Common myeloid progenitor, CD34-positive (primary cell): Measurements from ENCODE around the gene CHD6.
A peak's percentile ranks its signal among the peaks of the same experiment; 100 is the strongest.

ENCODE experiments used
- CTCF ChIA-PET: fragments of 350-600 bp; sonication (Branson Sonifier 250); formaldehyde crosslinking; loops from one replicate; lab custom pipeline; 2021; ENCODE audit warnings: antibody characterized with exemption; lab: Charles Lee
- POLR2A ChIA-PET: fragments of 350-600 bp; sonication (Branson Sonifier 250); formaldehyde crosslinking; loops from one replicate; lab custom pipeline; 2021; ENCODE audit warnings: antibody characterized with exemption; lab: Charles Lee
- DNase-seq, 3 donors: peaks; one replicate each; pipeline versions ENCODE4 v3.0.0 to v3.0.0-alpha.2; 2013
- H3K27ac ChIP-seq, 2 experiments: 1 replicate in 1 of 2; 2 replicates in 1 of 2; pipeline ENCODE4 v1.7.0; 2013; ENCODE audit warnings: inconsistent platforms in 2 of 2, low read length in 2 of 2, mild to moderate bottlenecking in 2 of 2, low read depth in 1 of 2, moderate library complexity in 1 of 2; ENCODE audit not compliant: severe bottlenecking in 2 of 2, insufficient read depth in 1 of 2, poor library complexity in 1 of 2
- H3K27me3 ChIP-seq, 5 experiments: replicated peaks in 2 of 5; 1 replicate in 3 of 5; 2 replicates in 2 of 5; pipeline versions ENCODE4 v1.6.1 to v1.7.0; 2013; ENCODE audit warnings: low read length in 4 of 5, mild to moderate bottlenecking in 2 of 5, moderate library complexity in 2 of 5, inconsistent platforms in 1 of 5; ENCODE audit not compliant: insufficient read depth in 5 of 5, control insufficient read depth in 4 of 5
- H3K36me3 ChIP-seq, 4 experiments: 1 replicate in 2 of 4; 2 replicates in 2 of 4; pipeline versions ENCODE4 v1.6.1 to v1.7.0; 2013; ENCODE audit warnings: low read length in 3 of 4, control low read depth in 1 of 4, mild to moderate bottlenecking in 1 of 4; ENCODE audit not compliant: control insufficient read depth in 4 of 4, insufficient read depth in 4 of 4
- H3K4me1 ChIP-seq, 4 experiments: 1 replicate in 3 of 4; 2 replicates in 1 of 4; pipeline versions ENCODE4 v1.6.1 to v1.7.1; 2013; ENCODE audit warnings: low read length in 3 of 4, mild to moderate bottlenecking in 3 of 4, control low read depth in 1 of 4, inconsistent platforms in 1 of 4, moderate library complexity in 1 of 4; ENCODE audit not compliant: control insufficient read depth in 4 of 4, insufficient read depth in 4 of 4; ENCODE audit errors: control extremely low read depth in 1 of 4
- H3K4me3 ChIP-seq, 7 experiments: 1 replicate in 4 of 7; 2 replicates in 3 of 7; pipeline versions ENCODE4 v1.5.1 to v1.7.0; 2013; ENCODE audit warnings: mild to moderate bottlenecking in 7 of 7, low read length in 6 of 7, moderate library complexity in 6 of 7, inconsistent platforms in 2 of 7, low read depth in 2 of 7, control low read depth in 1 of 7; ENCODE audit not compliant: insufficient read depth in 4 of 7, control insufficient read depth in 1 of 7; ENCODE audit errors: extremely low read depth in 1 of 7
- H3K9me3 ChIP-seq, 5 experiments: 1 replicate in 4 of 5; 2 replicates in 1 of 5; pipeline versions ENCODE4 v1.6.1 to v1.7.1; 2013; ENCODE audit warnings: low read length in 4 of 5, mild to moderate bottlenecking in 2 of 5, inconsistent platforms in 1 of 5, low read depth in 1 of 5, moderate library complexity in 1 of 5; ENCODE audit not compliant: control insufficient read depth in 4 of 5, insufficient read depth in 2 of 5; ENCODE audit errors: control extremely low read depth in 1 of 5
- WGBS: methylation state at CpG from one replicate; pipeline ENCODE4 v1.1.5; 2013; ENCODE audit not compliant: insufficient coverage; 5-methylcytosine and 5-hydroxymethylcytosine counted together

The CHD6 gene

GRCh38 chr20:41523857-41524256, 94.3 kb downstream of the CHD6 start:
- H3K4me1 ChIP-seq: peaks cover 0 to 23% (median 10%) of the 10 kb centered on the region in 4 experiments
- H3K27ac ChIP-seq: no peak overlapping the region
- DNase-seq: no peak
- ChIA-PET CTCF (interaction anchor here (1.6 kb wide), 1 partner anchor 92 kb away, joined by 4 read pairs; no protein-coding TSS in a partner anchor), POLR2A (no interaction called here)
- H3K4me3 ChIP-seq: no peak overlapping the region
- 96% methylated on average over 4 of the region's 5 CpGs for WGBS
- peaks cover 0 to 9% (median 4%) of the 10 kb centered on the region in 4 experiments for H3K36me3 ChIP-seq
- H3K27me3 ChIP-seq: no peaks in the 10 kb centered on the region
- no peaks in the 10 kb centered on the region for H3K9me3 ChIP-seq

- Histone ChIP-seq H3K4me3 (no peak overlapping the region), H3K27me3 (no peaks in the 10 kb centered on the region), H3K36me3 (peaks cover 17 to 43% (median 33%) of the 10 kb centered on the region in 4 experiments), H3K27ac (no peak overlapping the region), H3K4me1 (peaks cover 2 to 21% (median 8%) of the 10 kb centered on the region in 4 experiments), H3K9me3 (no peaks in the 10 kb centered on the region)
- ChIA-PET CTCF (no interaction called here), POLR2A (no interaction called here)
- no peak for DNase-seq
- 94% methylated on average over 2 of the region's 2 CpGs for WGBS
Measured at GRCh38 chr20:41513829-41514228, 104.3 kb downstream of the CHD6 start.

GRCh38 chr20:41512624-41513023, 105.6 kb downstream of the CHD6 start:
- H3K36me3 ChIP-seq: peaks cover 17 to 41% (median 35%) of the 10 kb centered on the region in 4 experiments

GRCh38 chr20:41510847-41511450, 107.2 kb downstream of the CHD6 start:
- Histone ChIP-seq H3K9me3 (peaks cover 0 to 2% (median 0%) of the 10 kb centered on the region in 5 experiments), H3K27me3 (no peaks in the 10 kb centered on the region), H3K27ac (peak overlapping the region in 1 of 2 experiments; percentile 9), H3K4me3 (no peak overlapping the region), H3K36me3 (peaks cover 17 to 44% (median 33%) of the 10 kb centered on the region in 4 experiments), H3K4me1 (peaks cover 2 to 30% (median 15%) of the 10 kb centered on the region in 4 experiments)
- WGBS: 85% methylated on average over 3 of the region's 5 CpGs
- CTCF ChIA-PET: no interaction called here
- POLR2A ChIA-PET: no interaction called here
- DNase-seq: no peak

More at GRCh38 chr20:41512624-41513023, 105.6 kb downstream of the CHD6 start:
- ChIA-PET POLR2A (no interaction called here), CTCF (no interaction called here)
- WGBS: 90% methylated on average over 11 of the region's 11 CpGs
- H3K4me3 ChIP-seq: no peak overlapping the region
- H3K27ac ChIP-seq: no peak overlapping the region
- peaks cover 2 to 30% (median 15%) of the 10 kb centered on the region in 4 experiments for H3K4me1 ChIP-seq
- no peak for DNase-seq
- H3K9me3 ChIP-seq: no peaks in the 10 kb centered on the region
- H3K27me3 ChIP-seq: no peaks in the 10 kb centered on the region

GRCh38 chr20:41510224-41510623, 108.0 kb downstream of the CHD6 start:
- Histone ChIP-seq H3K36me3 (peaks cover 17 to 51% (median 33%) of the 10 kb centered on the region in 4 experiments), H3K27ac (peak overlapping the region in 1 of 2 experiments; percentile 9), H3K4me1 (peaks cover 2 to 30% (median 15%) of the 10 kb centered on the region in 4 experiments), H3K9me3 (peaks cover 0 to 7% (median under 1%) of the 10 kb centered on the region in 5 experiments), H3K27me3 (no peaks in the 10 kb centered on the region), H3K4me3 (no peak overlapping the region)
- 62% methylated on average over 5 of the region's 7 CpGs for WGBS
- ChIA-PET POLR2A (no interaction called here), CTCF (interaction anchor here (1.1 to 1.8 kb wide), 2 partner anchors 8 to 11 kb away, joined by 4 to 5 read pairs; no protein-coding TSS in a partner anchor)
- DNase-seq: no peak

- no peak overlapping the region for H3K4me3 ChIP-seq
- peaks cover 2 to 30% (median 15%) of the 10 kb centered on the region in 4 experiments for H3K4me1 ChIP-seq
- H3K27me3 ChIP-seq: no peaks in the 10 kb centered on the region
- DNase-seq: no peak
- ChIA-PET CTCF (interaction anchor here (0.9 to 1.8 kb wide), 4 partner anchors 8 to 153 kb away, joined by 3 to 5 read pairs (median 4); no protein-coding TSS in a partner anchor), POLR2A (interaction anchor here (0.8 to 1.0 kb wide), 2 partner anchors 12 to 13 kb away, joined by 3 read pairs; no protein-coding TSS in a partner anchor)
- WGBS: 78% methylated on average over 7 of the region's 9 CpGs
- H3K9me3 ChIP-seq: peaks cover 3 to 12% (median 6%) of the 10 kb centered on the region in 5 experiments
- peaks cover 16 to 52% (median 32%) of the 10 kb centered on the region in 4 experiments for H3K36me3 ChIP-seq
- H3K27ac ChIP-seq: no peak overlapping the region
Measured at GRCh38 chr20:41509316-41510200, 108.6 kb downstream of the CHD6 start.
